Measurements from ENCODE around the gene FHIT. TPM values are rescaled to one million over a fixed set of nuclear protein-coding genes. Genes with fewer than 3 reads are reported as not detected.

FHIT gene
- total RNA-seq, 1 donor from 2014 or later = 22.6 TPM

- H3K4me3 Mint-ChIP-seq = no peak overlapping the region
- H3K4me1 Mint-ChIP-seq (ENCODE audit: low read depth) = no peaks in the 10 kb centered on the region
- peaks cover 3% of the 10 kb centered on the region for H3K27me3 Mint-ChIP-seq (ENCODE audit: insufficient read depth)
- no peak for DNase-seq (ENCODE audit: low spot score)
- intact Hi-C loops (cut with micrococcal nuclease) = no loop called here
- peaks cover 8% of the 10 kb centered on the region for H3K9me3 Mint-ChIP-seq
- H3K27ac Mint-ChIP-seq = no peak overlapping the region
- H3K36me3 Mint-ChIP-seq (ENCODE audit: low read depth) = no peaks in the 10 kb centered on the region
Observed at GRCh38 chr3:60325610-60326170, 925.6 kb downstream of the FHIT start.

GRCh38 chr3:60323651-60324050, 927.6 kb downstream of the FHIT start:
- Mint-ChIP-seq H3K4me1 (ENCODE audit: low read depth) (no peaks in the 10 kb centered on the region), H3K27ac (no peak overlapping the region), H3K9me3 (peaks cover 6% of the 10 kb centered on the region), H3K4me3 (no peak overlapping the region), H3K27me3 (ENCODE audit: insufficient read depth) (no peaks in the 10 kb centered on the region), H3K36me3 (ENCODE audit: low read depth) (no peaks in the 10 kb centered on the region)
- intact Hi-C loops (cut with micrococcal nuclease) = no loop called here
- DNase-seq (ENCODE audit: low spot score) = no peak

GRCh38 chr3:60323180-60323579, 928.1 kb downstream of the FHIT start:
- H3K27ac Mint-ChIP-seq = no peak overlapping the region
- DNase-seq (ENCODE audit: low spot score) = no peak
- no peak overlapping the region for H3K4me3 Mint-ChIP-seq
- H3K9me3 Mint-ChIP-seq = peaks cover 6% of the 10 kb centered on the region
- no peaks in the 10 kb centered on the region for H3K36me3 Mint-ChIP-seq (ENCODE audit: low read depth)
- no peaks in the 10 kb centered on the region for H3K27me3 Mint-ChIP-seq (ENCODE audit: insufficient read depth)
- H3K4me1 Mint-ChIP-seq (ENCODE audit: low read depth) = no peaks in the 10 kb centered on the region
- intact Hi-C loops (cut with micrococcal nuclease) = no loop called here

- no peak overlapping the region for H3K27ac Mint-ChIP-seq
- intact Hi-C loops (cut with micrococcal nuclease) = no loop called here
- no peaks in the 10 kb centered on the region for H3K4me1 Mint-ChIP-seq (ENCODE audit: low read depth)
- no peaks in the 10 kb centered on the region for H3K27me3 Mint-ChIP-seq (ENCODE audit: insufficient read depth)
- DNase-seq (ENCODE audit: low spot score) = no peak
- no peak overlapping the region for H3K4me3 Mint-ChIP-seq
- peaks cover 1% of the 10 kb centered on the region for H3K9me3 Mint-ChIP-seq
- H3K36me3 Mint-ChIP-seq (ENCODE audit: low read depth) = no peaks in the 10 kb centered on the region
Observed at GRCh38 chr3:60322298-60322856, 928.9 kb downstream of the FHIT start.

- H3K27me3 Mint-ChIP-seq (ENCODE audit: insufficient read depth) = no peaks in the 10 kb centered on the region
Observed at GRCh38 chr3:60319179-60319858, 931.9 kb downstream of the FHIT start.

GRCh38 chr3:60316121-60316797, 935.0 kb downstream of the FHIT start:
- Mint-ChIP-seq H3K27ac (no peak overlapping the region), H3K4me1 (ENCODE audit: low read depth) (no peaks in the 10 kb centered on the region), H3K36me3 (ENCODE audit: low read depth) (no peaks in the 10 kb centered on the region), H3K9me3 (peaks cover 5% of the 10 kb centered on the region), H3K27me3 (ENCODE audit: insufficient read depth) (no peaks in the 10 kb centered on the region), H3K4me3 (no peak overlapping the region)
- intact Hi-C loops (cut with micrococcal nuclease) = no loop called here
- DNase-seq (ENCODE audit: low spot score) = no peak

More at GRCh38 chr3:60319179-60319858, 931.9 kb downstream of the FHIT start:
- intact Hi-C loops (cut with micrococcal nuclease) = no loop called here
- Mint-ChIP-seq H3K4me3 (no peak overlapping the region), H3K9me3 (peaks cover 5% of the 10 kb centered on the region), H3K27ac (no peak overlapping the region), H3K4me1 (ENCODE audit: low read depth) (no peaks in the 10 kb centered on the region), H3K36me3 (ENCODE audit: low read depth) (no peaks in the 10 kb centered on the region)
- no peak for DNase-seq (ENCODE audit: low spot score)

GRCh38 chr3:60313951-60314461, 937.2 kb downstream of the FHIT start:
- Mint-ChIP-seq H3K4me3 (no peak overlapping the region), H3K36me3 (ENCODE audit: low read depth) (no peaks in the 10 kb centered on the region), H3K4me1 (ENCODE audit: low read depth) (no peaks in the 10 kb centered on the region), H3K9me3 (peaks cover 5% of the 10 kb centered on the region), H3K27me3 (ENCODE audit: insufficient read depth) (no peaks in the 10 kb centered on the region), H3K27ac (no peak overlapping the region)
- DNase-seq (ENCODE audit: low spot score) = no peak
- intact Hi-C loops (cut with micrococcal nuclease) = no loop called here

GRCh38 chr3:60313231-60313798, 937.9 kb downstream of the FHIT start:
- intact Hi-C loops (cut with micrococcal nuclease) = no loop called here

GRCh38 chr3:60309539-60310268, 941.5 kb downstream of the FHIT start:
- intact Hi-C loops (cut with micrococcal nuclease) = no loop called here
- DNase-seq (ENCODE audit: low spot score) = no peak
- H3K36me3 Mint-ChIP-seq (ENCODE audit: low read depth) = no peaks in the 10 kb centered on the region

More at GRCh38 chr3:60313231-60313798, 937.9 kb downstream of the FHIT start:
- no peaks in the 10 kb centered on the region for H3K4me1 Mint-ChIP-seq (ENCODE audit: low read depth)
- no peaks in the 10 kb centered on the region for H3K27me3 Mint-ChIP-seq (ENCODE audit: insufficient read depth)
- peaks cover 5% of the 10 kb centered on the region for H3K9me3 Mint-ChIP-seq
- H3K27ac Mint-ChIP-seq = no peak overlapping the region
- DNase-seq (ENCODE audit: low spot score) = no peak
- H3K36me3 Mint-ChIP-seq (ENCODE audit: low read depth) = no peaks in the 10 kb centered on the region
- no peak overlapping the region for H3K4me3 Mint-ChIP-seq

GRCh38 chr3:60308808-60309207, 942.4 kb downstream of the FHIT start:
- no peaks in the 10 kb centered on the region for H3K36me3 Mint-ChIP-seq (ENCODE audit: low read depth)
- intact Hi-C loops (cut with micrococcal nuclease) = no loop called here
- no peak overlapping the region for H3K4me3 Mint-ChIP-seq
- peaks cover 4% of the 10 kb centered on the region for H3K4me1 Mint-ChIP-seq (ENCODE audit: low read depth)
- H3K27me3 Mint-ChIP-seq (ENCODE audit: insufficient read depth) = no peaks in the 10 kb centered on the region
- DNase-seq (ENCODE audit: low spot score) = no peak
- H3K27ac Mint-ChIP-seq = no peak overlapping the region
- no peaks in the 10 kb centered on the region for H3K9me3 Mint-ChIP-seq

More at GRCh38 chr3:60309539-60310268, 941.5 kb downstream of the FHIT start:
- Mint-ChIP-seq H3K4me1 (ENCODE audit: low read depth) (no peaks in the 10 kb centered on the region), H3K4me3 (no peak overlapping the region), H3K9me3 (no peaks in the 10 kb centered on the region), H3K27me3 (ENCODE audit: insufficient read depth) (no peaks in the 10 kb centered on the region), H3K27ac (no peak overlapping the region)

- Mint-ChIP-seq H3K9me3 (no peaks in the 10 kb centered on the region), H3K27ac (no peak overlapping the region), H3K4me3 (no peak overlapping the region), H3K36me3 (ENCODE audit: low read depth) (no peaks in the 10 kb centered on the region), H3K27me3 (ENCODE audit: insufficient read depth) (no peaks in the 10 kb centered on the region), H3K4me1 (ENCODE audit: low read depth) (peaks cover 6% of the 10 kb centered on the region)
- intact Hi-C loops (cut with micrococcal nuclease) = no loop called here
- no peak for DNase-seq (ENCODE audit: low spot score)
Observed at GRCh38 chr3:60307562-60308199, 943.6 kb downstream of the FHIT start.

GRCh38 chr3:60304112-60304511, 947.1 kb downstream of the FHIT start:
- no peaks in the 10 kb centered on the region for H3K27me3 Mint-ChIP-seq (ENCODE audit: insufficient read depth)
- peaks cover 12% of the 10 kb centered on the region for H3K9me3 Mint-ChIP-seq
- no peak for DNase-seq (ENCODE audit: low spot score)
- no peak overlapping the region for H3K4me3 Mint-ChIP-seq
- no peak overlapping the region for H3K27ac Mint-ChIP-seq
- H3K4me1 Mint-ChIP-seq (ENCODE audit: low read depth) = peaks cover 6% of the 10 kb centered on the region
- H3K36me3 Mint-ChIP-seq (ENCODE audit: low read depth) = peaks cover 1% of the 10 kb centered on the region
- intact Hi-C loops (cut with micrococcal nuclease) = no loop called here
